ENCODE results near the gene ZNF207.
"Not testable (repeated sequence)": the region's sequence is repeated elsewhere in the genome, so short reads cannot be mapped to it uniquely, and the experiment has no call there.

Gene ZNF207

DNA sequence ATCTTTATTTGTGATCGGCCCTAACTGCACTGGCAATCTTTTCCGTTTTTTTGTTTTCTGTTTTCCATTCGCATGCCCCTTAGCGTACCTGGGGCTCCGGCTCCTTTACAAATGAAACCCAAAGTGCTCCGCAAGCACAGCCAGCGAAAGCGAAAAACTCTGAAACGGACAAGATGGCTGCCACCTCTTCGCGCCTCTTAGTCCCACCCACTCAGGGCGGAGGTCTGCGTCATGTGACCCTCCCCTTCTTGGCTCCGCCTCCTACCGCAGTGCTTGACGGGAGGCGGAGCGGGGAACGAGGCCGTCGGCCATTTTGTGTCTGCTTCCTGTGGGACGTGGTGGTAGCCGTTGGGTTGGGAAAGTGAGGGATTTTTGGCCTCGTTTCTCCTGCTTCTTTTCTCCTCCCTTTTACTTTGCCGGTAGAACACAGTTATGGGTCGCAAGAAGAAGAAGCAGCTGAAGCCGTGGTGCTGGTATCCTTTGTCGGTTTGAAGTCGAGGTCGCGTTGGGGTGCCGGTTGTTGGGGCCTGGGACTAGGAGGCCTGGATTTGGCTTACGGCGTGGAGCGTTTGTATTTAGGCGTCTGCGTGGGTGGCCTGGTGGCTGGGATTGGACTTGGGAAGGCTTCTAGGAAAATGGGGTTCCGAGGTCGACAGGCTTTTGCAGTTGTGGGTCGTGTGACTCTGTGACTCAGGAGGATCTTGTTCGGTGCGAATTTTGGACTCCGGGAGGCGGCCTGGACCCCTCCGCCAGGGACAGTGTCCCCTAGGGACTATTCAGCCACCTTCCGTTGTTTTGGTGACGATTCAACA is at the start of gene ZNF207:
Gene ZNF207, plus strand, starts transcription at position 304 of the 812 bp plus-strand sequence. Its CDS starts 129 bp downstream, at position 433.
- peak; percentile 98 for DNase-seq (ENCODE audit: low spot score)

GRCh38 chr17:32302037-32302436 is 47.9 kb upstream of the ZNF207 start:
- DNase-seq (ENCODE audit: low spot score), result no peak

- peak; percentile 76 for DNase-seq (ENCODE audit: low spot score)
Measured at GRCh38 chr17:32302860-32303649, 46.9 kb upstream of the ZNF207 start.

GRCh38 chr17:32303781-32304288 is 46.1 kb upstream of the ZNF207 start:
- no peak for DNase-seq (ENCODE audit: low spot score)

DNA sequence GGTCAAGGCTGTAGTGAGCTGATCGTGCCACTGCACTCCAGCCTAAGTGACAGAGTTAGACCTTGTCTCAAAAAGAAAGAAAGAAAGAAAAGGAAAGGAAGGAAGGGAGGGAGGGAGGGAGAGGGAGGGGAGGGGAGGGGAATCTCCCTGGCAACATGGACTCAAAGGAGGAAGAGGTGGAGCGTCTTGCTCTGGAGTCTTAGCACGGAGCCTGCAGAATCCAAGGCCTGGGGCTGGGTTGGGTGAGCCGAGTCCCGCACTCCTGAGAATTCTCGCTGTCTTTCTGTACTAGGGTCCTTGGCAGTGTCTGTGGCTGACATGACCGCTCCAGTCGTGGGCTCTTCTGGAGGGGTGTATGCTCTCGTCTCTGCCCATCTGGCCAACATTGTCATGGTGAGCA is 44.9 kb upstream of the ZNF207 start:
- no peak for DNase-seq (ENCODE audit: low spot score)

DNA sequence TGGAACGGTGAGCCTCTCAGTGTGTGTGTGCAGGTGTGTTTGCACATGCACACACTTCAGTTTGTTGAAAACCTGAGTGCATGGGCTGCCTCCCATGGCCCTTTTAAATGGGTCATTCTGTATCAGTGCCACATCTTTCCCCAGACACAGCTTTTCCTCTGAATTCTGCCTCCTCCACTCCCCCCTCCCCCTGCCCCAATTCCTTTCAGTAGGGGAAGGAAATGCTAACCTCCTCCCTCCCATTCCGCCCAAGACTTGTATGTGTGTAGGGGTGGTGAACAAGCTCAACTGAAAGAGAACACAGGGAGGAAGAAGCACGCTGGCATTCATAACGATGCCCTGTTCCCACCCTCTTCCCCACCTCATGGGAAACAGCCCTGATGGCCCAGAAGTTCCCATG is 42.3 kb upstream of the ZNF207 start:
- no peak for DNase-seq (ENCODE audit: low spot score)

DNA sequence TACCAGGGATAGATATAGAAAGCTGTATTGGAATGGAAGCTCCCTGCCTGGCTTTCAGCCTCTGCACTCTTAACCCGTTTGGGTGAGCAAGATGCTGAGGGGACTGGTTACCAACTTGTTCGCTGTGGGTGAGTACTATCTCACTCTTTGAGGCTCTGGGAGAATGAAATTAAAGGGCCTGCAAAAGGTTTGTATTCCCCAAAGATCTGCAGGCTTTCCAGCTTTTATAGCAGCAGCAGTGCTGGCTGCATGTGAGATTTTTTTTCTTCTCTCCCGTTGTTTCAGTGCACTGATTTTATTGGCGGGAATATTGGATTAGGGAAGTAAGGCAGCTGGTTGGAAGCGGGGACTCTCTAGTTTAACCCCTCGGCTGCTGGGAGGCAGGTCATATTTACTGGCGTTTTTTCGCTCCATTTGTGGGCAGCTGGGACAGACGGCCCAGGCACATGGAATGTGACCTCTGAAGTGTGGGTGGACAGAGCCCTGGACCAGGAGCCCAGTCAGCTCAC is 38.9 kb upstream of the ZNF207 start:
- peak; percentile 62 for DNase-seq (ENCODE audit: low spot score)

DNA sequence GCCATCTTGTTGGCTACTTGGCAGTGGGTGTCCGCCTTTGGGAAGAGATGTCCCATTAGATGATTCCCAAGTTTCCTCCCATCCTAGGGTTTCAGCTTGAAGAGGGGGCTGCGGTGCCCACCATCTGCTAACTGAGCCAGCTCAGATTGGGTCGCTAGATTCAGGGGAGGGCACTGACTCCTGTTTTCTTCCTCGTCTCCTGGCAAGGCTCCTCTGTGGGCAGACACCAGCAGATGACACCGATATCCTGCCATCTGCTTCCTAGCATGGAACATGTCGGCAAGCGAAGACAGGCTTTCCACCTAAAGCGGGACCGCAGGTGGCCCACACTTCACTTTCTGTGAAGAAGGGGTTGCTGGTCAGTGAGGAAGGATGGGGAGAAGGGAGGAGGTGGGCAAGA is 35.3 kb upstream of the ZNF207 start:
- DNase-seq (ENCODE audit: low spot score), result no peak

GRCh38 chr17:32315171-32315570 is 34.8 kb upstream of the ZNF207 start:
- DNase-seq (ENCODE audit: low spot score), result no peak

GRCh38 chr17:32316653-32317052 is 33.3 kb upstream of the ZNF207 start:
- DNase-seq (ENCODE audit: low spot score), result not testable (repeated sequence)

DNA sequence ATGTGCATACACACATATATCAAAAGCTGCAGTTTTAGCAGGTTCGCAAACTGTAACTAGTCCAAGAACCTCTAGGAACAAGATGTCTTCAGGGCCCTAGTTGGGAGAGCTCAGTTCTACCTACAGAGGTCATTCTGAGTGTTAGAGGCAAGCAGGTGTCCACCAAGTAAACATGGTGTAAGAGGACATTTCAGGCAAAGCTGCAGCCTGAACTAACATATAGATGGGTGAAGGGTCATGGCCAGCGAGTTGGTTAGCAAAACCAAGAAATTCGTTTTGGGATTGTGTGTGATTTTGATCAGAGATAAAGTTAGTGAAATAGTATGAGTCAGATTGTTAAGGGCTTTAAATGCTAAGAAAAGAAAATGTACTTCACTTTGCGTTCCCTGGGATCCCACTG is 32.6 kb upstream of the ZNF207 start:
- no peak for DNase-seq (ENCODE audit: low spot score)

DNA sequence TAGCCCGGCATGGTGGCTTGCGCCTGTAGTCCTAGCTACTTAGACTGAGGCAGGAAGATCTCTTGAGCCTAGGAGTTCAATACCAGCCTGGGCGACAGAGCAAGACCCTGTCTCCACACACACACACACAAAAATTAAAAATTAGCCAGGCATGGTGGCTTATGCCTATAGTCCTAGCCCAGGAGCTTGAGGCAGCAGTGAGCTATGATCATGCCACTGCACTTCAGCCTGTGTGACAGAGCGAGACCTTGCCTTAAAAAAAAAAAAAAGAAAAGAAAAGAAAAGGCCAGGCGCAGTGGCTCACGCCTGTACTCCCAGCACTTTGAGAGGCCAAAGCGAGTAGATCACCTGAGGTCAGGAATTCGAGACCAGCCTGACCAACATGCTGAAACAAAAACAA is 31.9 kb upstream of the ZNF207 start:
- DNase-seq (ENCODE audit: low spot score), result peak; percentile 36

DNA sequence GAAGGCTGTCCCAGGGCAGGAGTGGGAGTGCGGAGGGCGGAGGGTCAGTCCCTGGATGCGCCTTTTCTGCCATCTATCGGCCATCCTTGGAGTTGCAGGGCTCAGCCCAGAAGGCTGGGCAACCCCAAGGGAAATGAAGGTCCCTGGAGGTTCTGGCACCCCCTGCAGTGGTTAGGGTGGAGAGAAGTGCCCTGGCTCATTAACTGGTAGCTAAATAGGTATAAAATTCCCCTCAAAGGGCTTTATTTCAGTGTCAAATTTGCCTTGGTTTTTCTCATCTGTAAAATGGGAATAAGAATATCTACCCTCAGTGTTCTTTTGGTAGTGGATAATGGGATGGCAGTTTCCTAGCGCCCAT is 30.4 kb upstream of the ZNF207 start:
- peak; percentile 89 for DNase-seq (ENCODE audit: low spot score)

DNA sequence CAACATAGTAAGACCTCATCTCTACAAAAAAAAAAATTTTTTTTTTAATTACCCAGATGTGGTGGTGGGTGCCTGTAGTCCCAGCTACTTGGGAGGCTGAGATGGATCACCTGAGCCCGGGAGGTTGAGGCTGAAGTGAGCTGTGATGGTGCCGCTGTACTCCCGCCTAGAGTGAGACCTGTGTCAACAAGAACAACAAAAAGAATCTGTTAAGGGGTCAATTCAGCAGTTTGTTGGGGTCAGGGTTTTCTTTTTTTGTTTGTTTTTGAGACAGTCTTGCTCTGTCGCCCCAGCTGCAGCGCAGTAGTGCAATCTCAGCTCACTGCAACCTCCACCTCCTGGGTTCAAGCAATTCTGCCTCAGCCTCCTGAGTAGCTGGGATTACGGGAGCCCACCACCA is 29.9 kb upstream of the ZNF207 start:
- DNase-seq (ENCODE audit: low spot score), result not testable (repeated sequence)

DNA sequence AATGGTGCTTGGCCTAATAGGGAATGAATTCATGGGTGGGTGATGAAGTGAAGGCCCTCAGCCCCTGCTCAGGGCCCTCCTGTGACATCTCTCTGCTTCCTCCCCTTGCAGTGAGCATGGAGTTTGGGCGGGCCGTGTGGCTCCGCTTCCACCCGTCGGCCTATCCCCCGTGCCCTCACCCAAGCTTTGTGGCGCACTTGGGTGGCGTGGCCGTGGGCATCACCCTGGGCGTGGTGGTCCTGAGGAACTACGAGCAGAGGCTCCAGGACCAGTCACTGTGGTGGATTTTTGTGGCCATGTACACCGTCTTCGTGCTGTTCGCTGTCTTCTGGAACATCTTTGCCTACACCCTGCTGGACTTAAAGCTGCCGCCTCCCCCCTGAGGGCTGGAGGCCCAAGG is 29.1 kb upstream of the ZNF207 start:
- no peak for DNase-seq (ENCODE audit: low spot score)

- DNase-seq (ENCODE audit: low spot score), result no peak
Measured at GRCh38 chr17:32323046-32323445, 26.9 kb upstream of the ZNF207 start.

DNA sequence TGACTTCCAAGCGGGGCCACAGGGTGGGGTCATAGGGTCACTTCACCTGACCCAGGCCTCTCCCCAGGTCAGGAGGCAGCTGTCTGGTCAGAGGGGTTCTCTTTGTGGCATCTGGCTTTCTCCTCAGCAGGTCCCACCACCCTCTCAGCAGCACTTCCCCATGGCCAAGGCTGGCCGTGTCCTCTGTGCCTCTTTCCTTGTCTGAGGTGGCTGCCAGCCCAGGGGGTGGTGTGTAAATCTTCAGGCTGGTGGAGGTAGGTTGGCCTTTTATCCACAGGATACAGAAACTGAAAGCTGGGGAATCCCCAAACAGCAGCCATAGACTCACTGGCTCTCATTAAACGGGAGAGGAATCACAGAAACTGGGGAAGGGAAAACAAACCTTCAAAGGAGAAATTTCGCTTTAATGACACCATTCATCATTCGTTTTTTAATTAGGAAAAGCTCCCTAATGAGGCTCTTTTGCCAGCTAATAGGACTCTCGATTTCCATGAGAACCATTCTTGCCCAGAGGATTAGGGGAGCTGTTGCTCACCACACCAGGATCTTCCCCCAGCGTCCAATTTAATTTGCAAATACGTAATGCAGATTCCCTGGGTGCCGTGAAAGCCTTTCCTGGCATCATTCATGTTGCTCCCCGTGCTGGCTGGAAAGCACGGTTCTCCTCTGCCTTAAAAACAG is 26.0 kb upstream of the ZNF207 start:
- DNase-seq (ENCODE audit: low spot score), result no peak

GRCh38 chr17:32327911-32328310 is 22.0 kb upstream of the ZNF207 start:
- no peak for DNase-seq (ENCODE audit: low spot score)

- DNase-seq (ENCODE audit: low spot score), result no peak
Measured at GRCh38 chr17:32330147-32330546, 19.8 kb upstream of the ZNF207 start.

DNA sequence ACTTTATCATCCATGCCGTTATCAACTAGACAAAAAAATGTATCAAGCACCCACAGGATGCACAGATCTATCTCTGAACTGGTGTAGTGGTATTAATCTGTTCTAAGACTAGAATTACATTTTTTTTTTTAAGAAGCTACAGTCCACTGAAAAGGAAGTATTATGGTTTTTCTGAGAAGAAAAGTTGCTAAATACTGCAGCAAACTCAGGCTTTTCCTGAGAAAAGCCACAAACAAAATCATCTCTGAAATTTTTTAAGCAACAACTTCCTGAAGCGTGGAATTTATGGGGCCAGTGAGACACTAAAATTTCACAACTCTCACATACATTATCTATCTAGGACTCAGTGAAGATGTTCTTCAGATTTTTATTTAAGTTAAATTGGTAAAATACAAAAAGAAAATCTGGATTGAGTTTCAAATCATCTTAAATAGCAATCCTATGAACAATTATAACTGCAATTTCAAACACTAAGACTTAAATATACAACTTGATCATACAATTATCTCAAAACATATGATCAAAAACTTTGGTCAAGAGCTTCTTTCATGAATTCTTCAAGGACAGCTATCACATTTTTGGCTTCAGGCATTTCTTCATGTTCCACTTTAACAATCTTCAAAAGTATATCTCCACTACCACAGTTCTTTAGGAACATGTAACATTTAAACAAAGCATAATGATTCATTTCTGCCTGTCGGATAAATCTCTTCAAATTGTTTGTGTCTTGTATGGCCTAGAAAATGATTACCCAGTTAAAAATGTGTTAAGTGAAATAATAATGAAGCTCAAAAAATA is 18.5 kb upstream of the ZNF207 start:
- no peak for DNase-seq (ENCODE audit: low spot score)

DNA sequence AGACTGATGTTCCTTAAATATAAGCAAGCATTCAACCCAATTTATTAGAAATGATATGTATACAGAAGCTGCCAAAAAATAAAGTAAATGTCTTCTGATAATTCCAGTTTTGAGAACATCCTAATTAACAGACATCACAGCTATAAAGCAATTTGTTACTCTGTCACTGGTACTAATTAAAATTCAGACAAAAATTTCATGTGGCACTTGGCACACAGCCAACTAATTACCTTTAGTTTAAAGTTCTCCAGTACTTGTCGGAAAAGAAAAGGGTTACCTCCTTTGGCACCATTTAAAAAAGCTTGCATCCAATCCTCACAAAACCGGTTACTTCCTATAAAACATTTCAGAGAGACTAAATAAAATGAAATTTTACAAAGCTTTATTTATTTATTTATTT is 16.8 kb upstream of the ZNF207 start:
- DNase-seq (ENCODE audit: low spot score), result no peak

DNA sequence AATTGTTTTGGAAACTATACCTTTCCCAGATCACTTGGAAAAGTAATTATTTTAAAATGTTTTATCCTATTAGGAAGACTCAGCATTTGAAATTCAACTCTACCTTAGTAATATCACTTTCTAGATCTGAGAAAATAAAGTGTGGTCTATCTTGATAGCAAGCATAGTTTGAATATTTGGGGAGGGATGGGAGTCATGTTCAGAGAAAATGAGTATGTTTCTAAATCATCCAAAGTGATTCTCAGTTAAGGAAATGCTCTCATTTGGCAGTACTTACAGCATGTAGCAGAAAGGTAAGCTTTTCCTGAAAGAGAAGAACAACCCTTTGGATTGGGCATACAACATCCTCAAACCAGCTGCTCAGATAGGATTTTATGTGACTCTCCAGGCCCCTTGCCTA is 14.9 kb upstream of the ZNF207 start:
- DNase-seq (ENCODE audit: low spot score), result no peak
